ENCODE data around the gene PHRF1.

The PHRF1 gene

GRCh38 chr11:656866-657265, 80.6 kb downstream of the PHRF1 start:
- H2BK120ac ChIP-seq (ENCODE audit: low read depth, low read length) = no peak overlapping the region
- no peak overlapping the region for H3K18ac ChIP-seq (ENCODE audit: low read length)
- no peak overlapping the region for H3K4ac ChIP-seq (ENCODE audit: low read depth, low read length)
- H4K5ac ChIP-seq (ENCODE audit: low read length) = no peak overlapping the region
- H3K27me3 ChIP-seq (ENCODE audit: insufficient read depth, low read length, poor library complexity) = no peaks in the 10 kb centered on the region
- H2BK15ac ChIP-seq (replicated peaks; ENCODE audit: low read depth) = no peak overlapping the region
- no peak overlapping the region for H3K4me2 ChIP-seq (ENCODE audit: low read length)
- H2AK5ac ChIP-seq (ENCODE audit: low read length) = no peak overlapping the region
- no peak overlapping the region for H3K56ac ChIP-seq (ENCODE audit: low read length)
- no peaks in the 10 kb centered on the region for H3K79me1 ChIP-seq (ENCODE audit: low read length)
- no peak overlapping the region for H3K9ac ChIP-seq (ENCODE audit: low read length)
- no peaks in the 10 kb centered on the region for H3K36me3 ChIP-seq (ENCODE audit: control insufficient read depth, insufficient read depth, low read length)
- no peaks in the 10 kb centered on the region for H3K79me2 ChIP-seq (ENCODE audit: control insufficient read depth, insufficient read depth, low read length)
- H3K4me3 ChIP-seq (ENCODE audit: low read length) = no peak overlapping the region
- H3K27ac ChIP-seq (ENCODE audit: low read depth, low read length) = no peak overlapping the region
- no CpG with 5 or more reads among the region's 7 CpGs for WGBS (ENCODE audit: extremely low coverage, insufficient coverage, low lambda C conversion rate)
- H3K4me1 ChIP-seq (ENCODE audit: control insufficient read depth, low read depth, low read length) = no peaks in the 10 kb centered on the region
- no peak overlapping the region for H4K8ac ChIP-seq (ENCODE audit: low read depth, low read length)
- H2BK5ac ChIP-seq (ENCODE audit: low read length) = no peak overlapping the region
- no peak for DNase-seq
- no peak overlapping the region for H3K23ac ChIP-seq (ENCODE audit: low read length)

DNA sequence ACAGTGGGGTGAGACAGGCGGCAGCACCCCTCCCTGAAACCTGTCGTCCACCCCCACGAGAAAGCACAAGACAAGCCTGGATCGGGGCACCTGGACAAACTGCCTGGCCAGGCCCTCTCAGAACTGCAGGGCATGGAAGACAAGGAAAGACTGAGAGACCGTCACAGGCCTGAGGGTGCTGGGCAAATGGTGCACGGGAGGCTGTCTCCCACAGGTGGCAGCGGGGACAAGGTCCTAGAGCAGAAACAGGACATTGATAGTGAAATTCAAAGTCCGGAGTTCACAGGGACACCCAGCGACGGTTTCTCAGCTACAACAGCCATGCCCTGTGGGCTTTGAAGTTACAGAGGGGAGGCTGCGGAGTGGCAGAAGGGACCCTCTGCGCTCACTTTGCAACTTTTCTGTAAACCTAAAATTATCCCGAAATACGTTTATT, 81.4 kb downstream of the PHRF1 start:
- H4K8ac ChIP-seq (ENCODE audit: low read depth, low read length) = no peak overlapping the region
- H3K4me1 ChIP-seq (ENCODE audit: control insufficient read depth, low read depth, low read length) = no peaks in the 10 kb centered on the region
- no peak overlapping the region for H3K4me2 ChIP-seq (ENCODE audit: low read length)
- no peak overlapping the region for H2BK120ac ChIP-seq (ENCODE audit: low read depth, low read length)
- no peak overlapping the region for H3K27ac ChIP-seq (ENCODE audit: low read depth, low read length)
- H4K5ac ChIP-seq (ENCODE audit: low read length) = no peak overlapping the region
- peaks cover 2% of the 10 kb centered on the region for H3K79me1 ChIP-seq (ENCODE audit: low read length)
- DNase-seq = no peak
- H3K27me3 ChIP-seq (ENCODE audit: insufficient read depth, low read length, poor library complexity) = no peaks in the 10 kb centered on the region
- H2BK5ac ChIP-seq (ENCODE audit: low read length) = no peak overlapping the region
- H3K9ac ChIP-seq (ENCODE audit: low read length) = no peak overlapping the region
- no peak overlapping the region for H3K23ac ChIP-seq (ENCODE audit: low read length)
- H3K56ac ChIP-seq (ENCODE audit: low read length) = no peak overlapping the region
- WGBS (ENCODE audit: extremely low coverage, insufficient coverage, low lambda C conversion rate) = no CpG with 5 or more reads among the region's 14 CpGs
- no peak overlapping the region for H2AK5ac ChIP-seq (ENCODE audit: low read length)
- H2BK15ac ChIP-seq (replicated peaks; ENCODE audit: low read depth) = no peak overlapping the region
- no peak overlapping the region for H3K4me3 ChIP-seq (ENCODE audit: low read length)
- no peaks in the 10 kb centered on the region for H3K36me3 ChIP-seq (ENCODE audit: control insufficient read depth, insufficient read depth, low read length)
- no peak overlapping the region for H3K18ac ChIP-seq (ENCODE audit: low read length)
- H3K4ac ChIP-seq (ENCODE audit: low read depth, low read length) = no peak overlapping the region
- H3K79me2 ChIP-seq (ENCODE audit: control insufficient read depth, insufficient read depth, low read length) = peaks cover 2% of the 10 kb centered on the region

DNA sequence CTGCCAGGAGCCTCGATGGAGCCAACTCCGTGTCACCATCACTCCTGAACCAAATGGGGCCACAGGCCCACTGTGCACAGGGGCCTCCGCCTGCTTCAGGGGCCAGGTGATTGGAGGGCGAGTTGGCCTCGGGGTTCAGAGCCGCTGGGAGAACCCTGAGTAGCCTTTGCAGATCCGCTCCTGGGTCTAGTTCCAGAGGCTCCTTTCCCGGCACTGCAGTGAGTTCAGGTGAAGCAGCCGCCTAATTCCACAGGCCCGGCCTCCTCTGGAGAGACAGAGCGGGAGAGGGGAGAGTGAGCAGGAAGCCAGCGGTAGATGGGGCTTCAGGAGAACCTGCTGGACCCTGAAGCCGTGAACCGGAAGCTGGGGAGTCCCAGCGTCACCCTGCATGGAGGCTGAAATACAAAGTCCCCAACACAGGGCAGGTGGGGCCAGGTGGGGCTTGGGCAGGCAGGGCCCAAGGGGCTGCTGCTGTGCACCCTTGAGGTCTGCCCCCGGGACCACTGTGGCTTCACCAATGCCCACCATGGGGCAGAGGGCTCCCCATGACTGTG, 83.3 kb downstream of the PHRF1 start:
- Histone ChIP-seq H4K5ac (ENCODE audit: low read length) (no peak overlapping the region), H3K27ac (ENCODE audit: low read depth, low read length) (no peak overlapping the region), H3K4me3 (ENCODE audit: low read length) (no peak overlapping the region), H3K79me2 (ENCODE audit: control insufficient read depth, insufficient read depth, low read length) (peaks cover 2% of the 10 kb centered on the region), H2BK5ac (ENCODE audit: low read length) (no peak overlapping the region), H2BK120ac (ENCODE audit: low read depth, low read length) (no peak overlapping the region), H3K56ac (ENCODE audit: low read length) (no peak overlapping the region), H3K79me1 (ENCODE audit: low read length) (peaks cover 2% of the 10 kb centered on the region), H3K18ac (ENCODE audit: low read length) (no peak overlapping the region), H4K8ac (ENCODE audit: low read depth, low read length) (no peak overlapping the region), H3K36me3 (ENCODE audit: control insufficient read depth, insufficient read depth, low read length) (no peaks in the 10 kb centered on the region), H3K4me2 (ENCODE audit: low read length) (no peak overlapping the region), H2BK15ac (replicated peaks; ENCODE audit: low read depth) (no peak overlapping the region), H3K9ac (ENCODE audit: low read length) (no peak overlapping the region), H3K4ac (ENCODE audit: low read depth, low read length) (no peak overlapping the region), H2AK5ac (ENCODE audit: low read length) (no peak overlapping the region), H3K4me1 (ENCODE audit: control insufficient read depth, low read depth, low read length) (no peaks in the 10 kb centered on the region), H3K27me3 (ENCODE audit: insufficient read depth, low read length, poor library complexity) (no peaks in the 10 kb centered on the region), H3K23ac (ENCODE audit: low read length) (no peak overlapping the region)
- DNase-seq = no peak
- WGBS (ENCODE audit: extremely low coverage, insufficient coverage, low lambda C conversion rate) = no CpG with 5 or more reads among the region's 16 CpGs

- H2BK15ac ChIP-seq (replicated peaks; ENCODE audit: low read depth) = no peak overlapping the region
- H3K56ac ChIP-seq (ENCODE audit: low read length) = no peak overlapping the region
- no peak for DNase-seq
- H4K5ac ChIP-seq (ENCODE audit: low read length) = no peak overlapping the region
- no peak overlapping the region for H3K4ac ChIP-seq (ENCODE audit: low read depth, low read length)
- H2BK120ac ChIP-seq (ENCODE audit: low read depth, low read length) = no peak overlapping the region
- no peak overlapping the region for H3K18ac ChIP-seq (ENCODE audit: low read length)
- no peak overlapping the region for H3K4me3 ChIP-seq (ENCODE audit: low read length)
- H3K4me1 ChIP-seq (ENCODE audit: control insufficient read depth, low read depth, low read length) = no peaks in the 10 kb centered on the region
- H3K79me1 ChIP-seq (ENCODE audit: low read length) = peaks cover 2% of the 10 kb centered on the region
- H3K9ac ChIP-seq (ENCODE audit: low read length) = no peak overlapping the region
- no peaks in the 10 kb centered on the region for H3K27me3 ChIP-seq (ENCODE audit: insufficient read depth, low read length, poor library complexity)
- WGBS (ENCODE audit: extremely low coverage, insufficient coverage, low lambda C conversion rate) = no CpG with 5 or more reads among the region's 19 CpGs
- H3K4me2 ChIP-seq (ENCODE audit: low read length) = no peak overlapping the region
- H2BK5ac ChIP-seq (ENCODE audit: low read length) = no peak overlapping the region
- H2AK5ac ChIP-seq (ENCODE audit: low read length) = no peak overlapping the region
- peaks cover 2% of the 10 kb centered on the region for H3K79me2 ChIP-seq (ENCODE audit: control insufficient read depth, insufficient read depth, low read length)
- H3K23ac ChIP-seq (ENCODE audit: low read length) = no peak overlapping the region
- H3K27ac ChIP-seq (ENCODE audit: low read depth, low read length) = no peak overlapping the region
- no peaks in the 10 kb centered on the region for H3K36me3 ChIP-seq (ENCODE audit: control insufficient read depth, insufficient read depth, low read length)
- no peak overlapping the region for H4K8ac ChIP-seq (ENCODE audit: low read depth, low read length)
Observed at GRCh38 chr11:660281-660680, 84.0 kb downstream of the PHRF1 start.

GRCh38 chr11:660681-661444, 84.6 kb downstream of the PHRF1 start:
- H3K18ac ChIP-seq (ENCODE audit: low read length) = no peak overlapping the region
- H3K4me1 ChIP-seq (ENCODE audit: control insufficient read depth, low read depth, low read length) = no peaks in the 10 kb centered on the region
- H2AK5ac ChIP-seq (ENCODE audit: low read length) = no peak overlapping the region
- H2BK5ac ChIP-seq (ENCODE audit: low read length) = no peak overlapping the region
- no peak overlapping the region for H3K4me3 ChIP-seq (ENCODE audit: low read length)
- no peak overlapping the region for H4K5ac ChIP-seq (ENCODE audit: low read length)
- H3K27me3 ChIP-seq (ENCODE audit: insufficient read depth, low read length, poor library complexity) = no peaks in the 10 kb centered on the region
- H2BK15ac ChIP-seq (replicated peaks; ENCODE audit: low read depth) = no peak overlapping the region
- DNase-seq = no peak
- peaks cover 2% of the 10 kb centered on the region for H3K79me1 ChIP-seq (ENCODE audit: low read length)
- no peak overlapping the region for H3K27ac ChIP-seq (ENCODE audit: low read depth, low read length)
- peaks cover 3% of the 10 kb centered on the region for H3K36me3 ChIP-seq (ENCODE audit: control insufficient read depth, insufficient read depth, low read length)
- no peak overlapping the region for H3K4ac ChIP-seq (ENCODE audit: low read depth, low read length)
- no peak overlapping the region for H4K8ac ChIP-seq (ENCODE audit: low read depth, low read length)
- WGBS (ENCODE audit: extremely low coverage, insufficient coverage, low lambda C conversion rate) = no CpG with 5 or more reads among the region's 19 CpGs
- H3K9ac ChIP-seq (ENCODE audit: low read length) = no peak overlapping the region
- no peak overlapping the region for H3K23ac ChIP-seq (ENCODE audit: low read length)
- H3K4me2 ChIP-seq (ENCODE audit: low read length) = no peak overlapping the region
- peaks cover 2% of the 10 kb centered on the region for H3K79me2 ChIP-seq (ENCODE audit: control insufficient read depth, insufficient read depth, low read length)
- H2BK120ac ChIP-seq (ENCODE audit: low read depth, low read length) = no peak overlapping the region
- no peak overlapping the region for H3K56ac ChIP-seq (ENCODE audit: low read length)
